ENCODE results near the gene EHD1.

- TF ChIP-seq CTCF (IDR thresholded peaks at IDR 0.05) = no peak
- no peak for TF ChIP-seq POLR2A (IDR thresholded peaks at IDR 0.05)
- no peak for TF ChIP-seq POLR2AphosphoS5 (IDR thresholded peaks at IDR 0.05)
Measured at GRCh38 chr11:64879244-64879900, 951 bp upstream of the EHD1 start.
